ENCODE measurements around the gene ZNF525. TPM values are rescaled to one million over a fixed set of nuclear protein-coding genes. Genes with fewer than 3 reads are reported as not detected.

Gene ZNF525
- polyA plus RNA-seq, 1 experiment = 2.9 TPM

GRCh38 chr19:53432088-53432661 lies 66.7 kb downstream of the ZNF525 start:
- Histone ChIP-seq H3K4me3 (ENCODE audit: low read depth, low read length) (peak overlapping the region; percentile 91), H3K9me3 (ENCODE audit: control insufficient read depth, insufficient read depth, low read length) (no peaks in the 10 kb centered on the region), H3K27ac (ENCODE audit: low read depth, low read length) (peak overlapping the region; percentile 61), H3K27me3 (ENCODE audit: control insufficient read depth, insufficient read depth, low read length) (no peaks in the 10 kb centered on the region)
- ChIA-PET CTCF (no interaction called here), POLR2A (no interaction called here)
- DNase-seq (ENCODE audit: low read depth, low spot score) = no peak
- no peak for TF ChIP-seq CTCF (IDR thresholded peaks at IDR 0.05; ENCODE audit: low read depth, low read length)

Small RNA genes within 50 kb of the gene (small RNA-seq; reads per million reads assigned to genes)
- not detected for gene RPL39P36 (ENCODE audit: insufficient read length, low read depth)

Other genes starting within 250 kb of the ZNF525 start
- gene ZNF415, start 232.8 kb upstream of the ZNF525 start, polyA plus RNA-seq (2011; rRNA removed) = 14.5 and 19.3 TPM in 2 replicates
- 5.8 and 6.6 TPM in 2 replicates for gene ZNF347, start 206.7 kb upstream of the ZNF525 start, polyA plus RNA-seq (2011; rRNA removed)
- gene ZNF665, start 172.3 kb upstream of the ZNF525 start, polyA plus RNA-seq (2011; rRNA removed) = 3.2 and 4.1 TPM in 2 replicates
- gene ZNF677, start 110.8 kb upstream of the ZNF525 start, polyA plus RNA-seq (2011; rRNA removed) = 24.3 and 32.6 TPM in 2 replicates
- not detected in 2 replicates for gene VN1R2, start 107.4 kb upstream of the ZNF525 start, polyA plus RNA-seq (2011; rRNA removed)
- not detected in 2 replicates for gene VN1R4, start 98.0 kb upstream of the ZNF525 start, polyA plus RNA-seq (2011; rRNA removed)
- gene ZNF845, start 32.0 kb upstream of the ZNF525 start, polyA plus RNA-seq (2011; rRNA removed) = 4.1 and 5.9 TPM in 2 replicates
- gene ZNF765, start 29.4 kb downstream of the ZNF525 start, polyA plus RNA-seq (2011; rRNA removed) = 4.6 and 5.3 TPM in 2 replicates
- 9.1 and 12.5 TPM in 2 replicates for gene ZNF761, start 66.3 kb downstream of the ZNF525 start, polyA plus RNA-seq (2011; rRNA removed)
- gene ZNF813, start 102.0 kb downstream of the ZNF525 start, polyA plus RNA-seq (2011; rRNA removed) = 1.7 and 2.1 TPM in 2 replicates
- 4.2 and 4.4 TPM in 2 replicates for gene ZNF331, start 172.4 kb downstream of the ZNF525 start, polyA plus RNA-seq (2011; rRNA removed)

Data from AG04450 (cell line).